Right cardiac atrium (tissue), 5 donors: ENCODE measurements around the gene LRRC2. TPM values are rescaled to one million over a fixed set of nuclear protein-coding genes. Genes with fewer than 3 reads are reported as not detected.
"Not testable (repeated sequence)": the region's sequence is repeated elsewhere in the genome, so short reads cannot be mapped to it uniquely, and the experiment has no call there.

Experiments used
- ATAC-seq, 2 donors: fragments of 200-7000 bp; cut with Tn5 transposase; one replicate each; pipeline versions ENCODE4 v1.8.0 to v1.9.1; 2020; ENCODE audit warnings: moderate library complexity in 2 of 2, mild to moderate bottlenecking in 1 of 2
- DNase-seq, 3 donors: peaks; one replicate each; pipeline ENCODE4 v3.0.0-alpha.2; 2020
- H3K27ac ChIP-seq: one replicate; pipeline ENCODE4 v1.5.1; 2013; ENCODE audit warnings: mild to moderate bottlenecking, low read length, control low read depth, moderate library complexity
- H3K27me3 ChIP-seq: one replicate; pipeline ENCODE4 v1.6.1; 2013; ENCODE audit not compliant: control insufficient read depth, insufficient read depth
- H3K4me1 ChIP-seq: one replicate; pipeline ENCODE4 v1.6.1; 2013; ENCODE audit warnings: low read length; ENCODE audit not compliant: control insufficient read depth, insufficient read depth
- H3K4me3 ChIP-seq: one replicate; pipeline ENCODE4 v1.5.1; 2013; ENCODE audit warnings: low read length, control low read depth
- H3K9me3 ChIP-seq: one replicate; pipeline ENCODE4 v1.6.1; 2013; ENCODE audit warnings: low read length; ENCODE audit not compliant: control insufficient read depth
- WGBS: extraction: QIAGEN DNeasy Blood & Tissue Kit; methylation state at CpG from one replicate; pipeline ENCODE4 v1.1.7; 2013; 5-methylcytosine and 5-hydroxymethylcytosine counted together
- intact Hi-C, 4 donors: fragments of 100-400 bp; cut with DNase I; formaldehyde crosslinking; loops; one replicate each; pipeline versions ENCODE4 v1.11.0 to v1.14.0; 2022 to 2023
- polyA plus RNA-seq: library from polyadenylated mRNA; stranded (reverse); fragments of 200-250 nt; gene quantifications from one replicate; pipeline ENCODE4 v1.2.3, GENCODE V29; 2013
- total RNA-seq, 4 donors: library from RNA; stranded (reverse); fragmentation: NEBNext Ultra II Directional; extraction: Animal tissue kit (Norgen Biotek cat#: 25700); gene quantifications; one replicate each; pipeline ENCODE4 v1.2.1, GENCODE V29; 2021
- donor health status: healthy with polysubstance abuse.
- donor health status: DM: no; HTN: yes; CAD: no.
- donor health status: DM: no; HTN: no; CAD: no.
- donor health status: DM: no; HTN: yes; CAD: no; lungs with severe emphysema.
- donor health status: DM: yes; HTN: yes; CAD: no.

Gene LRRC2
- total and polyA plus RNA-seq, 5 donors = 8.9 to 26.0 (median 13.3) TPM

DNA sequence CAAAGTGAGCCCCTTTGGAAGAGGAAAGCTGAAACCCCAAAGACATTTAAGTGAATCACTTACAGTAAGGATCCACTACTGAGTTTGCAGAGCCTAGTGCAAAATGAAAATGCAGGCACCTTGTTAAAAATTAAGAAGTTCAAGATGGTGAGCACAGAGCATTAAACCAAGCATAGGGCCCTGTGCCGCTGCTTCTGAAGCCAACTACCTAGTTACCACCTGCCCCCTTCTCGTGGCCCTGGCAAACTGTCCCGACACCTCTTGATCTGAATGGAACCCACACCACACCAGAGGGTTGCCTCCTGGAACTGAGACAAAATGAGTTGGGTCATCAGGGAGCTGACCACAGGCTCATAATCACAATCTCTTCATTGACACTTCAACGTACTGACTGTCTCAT, 25.6 kb downstream of the LRRC2 start:
- Histone ChIP-seq H3K9me3 (no peaks in the 10 kb centered on the region), H3K4me3 (no peak overlapping the region), H3K4me1 (no peaks in the 10 kb centered on the region), H3K27ac (no peak overlapping the region), H3K27me3 (no peaks in the 10 kb centered on the region)
- 82% methylated on average over 4 of the region's 4 CpGs for WGBS
- no peak for DNase-seq
- ATAC-seq = no peak
- intact Hi-C loops = no loop called here

DNA sequence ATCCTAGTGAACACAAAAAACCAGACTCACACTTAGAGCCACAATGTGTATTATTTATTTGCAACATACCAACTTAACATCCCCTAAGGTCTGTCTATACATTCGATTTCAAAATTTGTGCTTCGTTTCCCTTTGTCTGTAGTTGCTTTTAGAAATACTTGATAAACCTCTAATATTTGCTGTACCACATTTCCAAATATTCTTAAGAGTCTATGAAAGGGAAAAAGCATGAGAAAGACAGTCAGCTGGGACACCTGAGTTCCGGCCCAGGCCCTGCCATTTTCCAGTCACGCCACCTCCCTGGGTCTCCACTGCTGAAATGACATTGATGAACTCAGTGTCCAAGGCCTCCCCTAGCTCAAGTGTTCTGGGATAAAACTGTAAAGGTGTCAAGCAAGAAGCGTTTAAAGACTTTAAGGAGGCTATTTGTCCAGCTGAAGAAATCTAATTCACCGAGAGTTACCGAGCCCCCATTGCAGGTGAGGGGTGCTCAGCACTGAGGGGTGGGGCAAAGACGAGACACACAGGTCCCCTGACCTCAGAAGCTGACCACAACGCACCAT, 26.6 kb downstream of the LRRC2 start:
- WGBS = 86% methylated on average over 9 of the region's 9 CpGs
- Histone ChIP-seq H3K9me3 (no peaks in the 10 kb centered on the region), H3K27ac (no peak overlapping the region), H3K4me1 (no peaks in the 10 kb centered on the region), H3K4me3 (no peak overlapping the region), H3K27me3 (no peaks in the 10 kb centered on the region)
- DNase-seq (no peak), ATAC-seq (no peak)
- intact Hi-C loops = no loop called here

DNA sequence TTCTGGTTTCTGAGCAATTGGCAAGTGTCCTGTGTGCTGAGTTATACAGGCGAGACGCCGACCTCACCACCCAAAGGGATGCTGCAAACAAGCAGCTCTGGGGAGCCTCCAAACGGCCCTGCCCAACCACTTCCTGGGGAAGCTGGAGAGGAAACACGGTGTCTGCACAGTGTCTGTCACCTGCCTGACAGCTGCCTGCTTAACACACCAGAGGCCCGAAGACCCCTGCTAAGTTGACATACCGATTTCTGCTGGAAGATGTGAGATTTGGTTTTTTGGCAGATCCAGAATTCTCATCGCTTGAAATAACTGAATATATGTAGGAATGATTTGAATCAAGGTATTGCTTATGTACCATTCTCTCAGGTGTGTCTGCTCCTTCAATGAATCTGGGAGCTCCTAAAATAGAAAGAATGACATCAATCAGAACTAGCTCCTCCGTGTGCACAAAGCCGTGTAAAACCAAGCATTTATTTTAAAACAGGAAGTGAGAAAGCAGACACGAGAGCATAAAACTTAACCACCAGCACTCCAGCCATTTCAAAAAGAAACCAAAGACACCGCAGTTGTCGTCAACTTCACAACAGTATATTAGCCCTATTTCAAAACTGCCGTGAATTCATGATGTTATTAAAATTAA, 27.2 kb downstream of the LRRC2 start:
- H3K9me3 ChIP-seq = no peaks in the 10 kb centered on the region
- peak; percentile 75 to 84 for ATAC-seq
- intact Hi-C loops = no loop called here
- no peaks in the 10 kb centered on the region for H3K4me1 ChIP-seq
- peak; percentile 56 to 79 (median 77) for DNase-seq
- no peak overlapping the region for H3K27ac ChIP-seq
- no peak overlapping the region for H3K4me3 ChIP-seq
- 27% methylated on average over 14 of the region's 14 CpGs for WGBS
- no peaks in the 10 kb centered on the region for H3K27me3 ChIP-seq

DNA sequence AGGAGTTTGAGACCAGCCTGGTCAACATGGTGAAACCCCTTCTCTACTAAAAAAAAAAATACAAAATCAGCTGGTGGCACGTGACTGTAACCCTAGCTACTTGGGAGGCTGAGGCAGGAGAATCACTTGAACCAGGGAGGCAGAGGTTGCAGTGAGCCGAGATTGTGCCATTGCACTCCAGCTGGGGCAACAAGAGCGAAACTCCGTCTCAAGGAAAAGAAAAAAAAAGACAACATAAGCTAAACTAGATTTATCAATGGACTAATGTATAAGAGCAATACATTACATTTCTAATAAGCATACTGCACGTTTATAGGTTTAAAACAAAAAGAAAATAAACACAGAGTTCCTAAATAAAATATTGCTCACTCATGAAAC, 27.7 kb downstream of the LRRC2 start:
- WGBS = 58% methylated on average over 5 of the region's 5 CpGs
- H3K4me1 ChIP-seq, H3K9me3 ChIP-seq, intact Hi-C loops, ATAC-seq, H3K27ac ChIP-seq, H3K27me3 ChIP-seq, DNase-seq, H3K4me3 ChIP-seq: not testable (repeated sequence)

DNA sequence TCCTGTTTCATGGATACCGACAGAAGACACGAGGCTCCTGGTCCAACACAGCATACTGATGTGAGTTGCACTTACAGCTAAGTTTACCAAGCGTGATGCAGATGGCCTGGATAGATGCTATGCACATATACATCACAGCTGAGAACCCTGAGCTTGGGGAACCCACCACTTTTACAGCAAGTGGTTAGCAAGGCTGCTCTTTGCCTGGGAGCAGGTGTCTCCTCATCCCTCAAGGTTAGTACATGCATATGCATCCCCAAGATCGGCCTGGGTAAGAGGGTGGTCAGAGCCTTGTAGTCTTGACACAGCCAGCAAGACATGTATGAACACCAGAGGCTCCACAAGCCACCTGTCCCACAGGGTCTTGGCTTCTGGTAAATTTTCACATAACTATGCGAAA, 28.3 kb downstream of the LRRC2 start:
- 92% methylated on average over 5 of the region's 5 CpGs for WGBS
- no peak for DNase-seq
- ATAC-seq = no peak
- H3K27me3 ChIP-seq = no peaks in the 10 kb centered on the region
- H3K4me1 ChIP-seq = no peaks in the 10 kb centered on the region
- intact Hi-C loops = no loop called here
- no peak overlapping the region for H3K27ac ChIP-seq
- H3K9me3 ChIP-seq = no peaks in the 10 kb centered on the region
- no peak overlapping the region for H3K4me3 ChIP-seq

DNA sequence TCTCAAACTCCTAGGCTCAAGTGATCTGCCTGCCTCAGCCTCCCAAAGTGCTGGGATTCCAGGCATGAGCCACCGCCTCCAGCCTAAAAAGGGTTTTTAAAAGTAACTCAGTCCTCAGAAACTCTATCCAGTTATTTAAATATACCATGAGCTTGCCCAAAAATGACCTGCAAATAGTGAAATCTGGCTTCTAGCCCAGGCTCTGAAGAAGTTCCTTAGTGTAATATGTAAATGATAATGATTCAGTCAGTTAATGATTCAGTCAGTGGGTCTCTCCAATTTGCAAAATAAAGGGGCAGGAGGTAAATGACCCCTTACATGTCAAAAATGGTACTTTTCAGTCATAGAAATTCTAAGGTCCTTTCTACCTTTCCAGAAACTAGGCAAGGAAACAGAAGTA, 28.8 kb downstream of the LRRC2 start:
- no peaks in the 10 kb centered on the region for H3K9me3 ChIP-seq
- no peaks in the 10 kb centered on the region for H3K4me1 ChIP-seq
- no peak overlapping the region for H3K27ac ChIP-seq
- H3K4me3 ChIP-seq = no peak overlapping the region
- DNase-seq (no peak), ATAC-seq (no peak)
- H3K27me3 ChIP-seq = no peaks in the 10 kb centered on the region
- 92% methylated on average over 1 of the region's 1 CpG for WGBS
- intact Hi-C loops = no loop called here

DNA sequence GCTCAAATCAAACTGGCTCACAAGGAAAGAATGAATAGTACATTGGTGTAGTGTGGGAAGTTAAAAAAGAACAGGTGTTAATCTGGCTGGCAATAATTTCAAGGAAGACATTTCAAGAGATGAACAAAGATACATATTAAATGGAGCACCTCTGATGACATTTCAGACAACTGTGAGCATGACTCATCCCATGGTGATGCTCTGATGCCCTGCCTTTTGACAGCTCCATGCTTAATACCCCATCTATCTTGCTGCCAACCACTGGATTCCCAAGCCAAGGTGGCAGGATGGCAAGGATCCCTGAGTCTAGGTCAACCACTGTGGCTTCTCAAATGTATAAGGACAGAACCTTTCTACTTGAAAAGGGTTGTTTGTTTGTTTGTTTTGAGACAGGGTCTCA, 29.3 kb downstream of the LRRC2 start:
- H3K9me3 ChIP-seq = no peaks in the 10 kb centered on the region
- no peak for DNase-seq
- no peak overlapping the region for H3K4me3 ChIP-seq
- H3K27ac ChIP-seq = no peak overlapping the region
- intact Hi-C loops = no loop called here
- no peaks in the 10 kb centered on the region for H3K4me1 ChIP-seq
- no peak for ATAC-seq
- H3K27me3 ChIP-seq = no peaks in the 10 kb centered on the region

DNA sequence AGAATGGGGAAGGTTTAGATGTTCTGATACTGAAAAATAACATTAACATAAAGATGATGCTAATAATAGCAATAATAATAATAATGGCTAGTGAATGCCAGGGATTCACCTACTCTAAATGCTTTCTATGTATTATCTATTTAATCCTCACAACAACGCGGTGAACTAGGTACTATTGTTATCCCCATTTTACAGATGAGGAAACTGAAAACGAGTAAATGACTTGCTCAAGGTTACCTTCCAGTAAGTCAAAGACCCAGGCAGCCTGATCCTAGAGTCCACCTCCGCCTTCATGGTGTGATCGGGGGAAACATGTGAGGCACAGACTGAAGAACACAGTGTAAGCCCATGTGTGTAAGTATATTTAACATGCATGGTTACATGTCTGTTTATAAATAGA, 30.4 kb downstream of the LRRC2 start:
- H3K27me3 ChIP-seq = no peaks in the 10 kb centered on the region
- intact Hi-C loops = no loop called here
- ATAC-seq = no peak

DNA sequence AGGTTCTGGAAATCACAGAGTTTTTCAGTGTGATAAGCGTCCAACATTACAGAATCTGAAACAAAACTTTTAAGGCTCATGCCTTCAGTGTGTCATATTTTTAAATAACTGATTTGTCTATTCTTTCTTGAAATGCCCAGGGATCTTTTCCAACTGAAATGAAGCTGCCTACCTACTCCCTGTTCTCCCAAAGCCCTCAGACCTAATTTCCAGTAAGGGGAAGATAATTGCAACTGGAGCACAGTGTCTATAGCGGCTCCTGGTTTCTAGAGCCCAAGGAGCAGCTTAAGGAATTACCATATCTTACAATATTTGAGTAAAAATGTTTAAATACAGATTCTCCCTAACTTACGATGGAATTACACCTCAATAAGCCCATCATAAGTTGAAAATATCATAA, 33.0 kb downstream of the LRRC2 start:
- no peak overlapping the region for H3K27ac ChIP-seq
- 81% methylated on average over 3 of the region's 3 CpGs for WGBS

More for the DNA sequence above, 30.4 kb downstream of the LRRC2 start:
- no peak for DNase-seq
- 94% methylated on average over 5 of the region's 5 CpGs for WGBS
- H3K9me3 ChIP-seq = no peaks in the 10 kb centered on the region
- H3K4me3 ChIP-seq = no peak overlapping the region
- H3K27ac ChIP-seq = no peak overlapping the region
- H3K4me1 ChIP-seq = no peaks in the 10 kb centered on the region

DNA sequence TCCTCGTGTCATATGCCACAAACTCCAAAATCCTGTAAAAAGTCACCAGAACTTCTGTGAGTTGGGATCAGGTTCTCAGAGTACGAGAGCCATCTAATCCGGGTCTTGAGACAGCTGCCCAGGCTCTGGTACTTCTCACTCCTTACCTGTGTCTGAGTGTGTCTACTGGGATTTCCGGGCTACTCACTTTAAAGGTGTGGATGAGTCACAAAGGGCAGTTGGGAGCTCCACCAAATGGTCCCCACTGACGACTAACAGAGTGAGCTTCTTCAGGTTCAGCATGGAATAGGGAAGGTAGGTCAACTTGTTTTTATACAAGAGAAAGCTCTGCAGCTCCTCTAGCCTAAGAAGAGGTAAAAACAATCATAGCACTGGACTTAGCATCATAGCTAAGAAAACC, 38.9 kb downstream of the LRRC2 start:
- H3K27me3 ChIP-seq = no peaks in the 10 kb centered on the region
- no peak overlapping the region for H3K4me3 ChIP-seq
- 90% methylated on average over 5 of the region's 5 CpGs for WGBS
- H3K27ac ChIP-seq = no peak overlapping the region
- no peaks in the 10 kb centered on the region for H3K9me3 ChIP-seq
- H3K4me1 ChIP-seq = no peaks in the 10 kb centered on the region
- ATAC-seq (no peak), DNase-seq (no peak)
- intact Hi-C loops = no loop called here

More for the DNA sequence above, 33.0 kb downstream of the LRRC2 start:
- ATAC-seq (no peak), DNase-seq (no peak)
- Histone ChIP-seq H3K4me1 (no peaks in the 10 kb centered on the region), H3K4me3 (no peak overlapping the region), H3K9me3 (no peaks in the 10 kb centered on the region), H3K27me3 (no peaks in the 10 kb centered on the region)
- intact Hi-C loops = no loop called here

DNA sequence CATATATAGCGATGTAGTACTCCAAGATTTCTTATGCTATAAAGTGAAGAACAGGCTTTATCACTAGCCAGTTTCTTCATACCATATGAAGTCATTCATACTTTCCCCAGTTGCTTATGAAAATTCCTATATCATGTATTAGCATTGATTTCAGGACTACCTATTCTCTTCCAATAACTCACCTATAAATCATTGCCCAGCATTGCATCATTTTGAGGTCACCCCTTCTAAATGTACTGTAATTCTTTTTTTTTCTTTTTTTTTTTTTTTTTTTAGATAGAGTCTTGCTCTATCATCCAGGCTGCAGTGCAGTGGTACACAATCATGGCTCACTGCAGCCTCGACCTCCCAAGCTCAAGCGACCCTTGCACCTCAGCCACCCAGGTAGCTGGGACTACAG, 41.3 kb downstream of the LRRC2 start:
- H3K4me1 ChIP-seq = no peaks in the 10 kb centered on the region
- no peak overlapping the region for H3K4me3 ChIP-seq
- WGBS = 89% methylated on average over 3 of the region's 3 CpGs
- ATAC-seq = no peak
- intact Hi-C loops = no loop called here
- H3K9me3 ChIP-seq = no peaks in the 10 kb centered on the region
- no peaks in the 10 kb centered on the region for H3K27me3 ChIP-seq
- no peak for DNase-seq
- no peak overlapping the region for H3K27ac ChIP-seq

DNA sequence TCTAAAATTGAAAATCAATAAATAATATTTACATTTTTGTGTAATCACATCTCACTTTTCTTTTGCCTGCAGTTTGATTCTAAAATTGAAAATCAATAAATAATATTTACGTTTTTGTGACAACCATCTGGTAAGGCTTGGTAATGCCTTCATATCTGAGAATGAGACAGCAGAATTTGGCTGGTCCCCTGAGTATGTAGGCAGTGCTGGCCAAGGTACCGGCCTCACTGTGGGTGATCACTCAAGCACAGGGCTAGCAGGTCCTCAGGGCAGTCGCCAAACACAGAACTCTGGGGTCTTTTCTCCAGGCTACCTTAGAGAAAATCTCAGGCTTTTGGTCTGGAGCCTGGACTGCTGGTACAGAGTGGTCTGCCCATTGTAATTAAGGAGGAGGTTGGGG, 42.1 kb downstream of the LRRC2 start:
- DNase-seq (no peak), ATAC-seq (no peak)
- intact Hi-C loops = no loop called here
- Histone ChIP-seq H3K27me3 (no peaks in the 10 kb centered on the region), H3K27ac (no peak overlapping the region), H3K4me3 (no peak overlapping the region), H3K9me3 (no peaks in the 10 kb centered on the region), H3K4me1 (no peaks in the 10 kb centered on the region)
- 69% methylated on average over 3 of the region's 3 CpGs for WGBS
